Dedifferentiated amniotic fluid mesenchymal stem cell (primary cell): Measurements from ENCODE around the gene FBLN1.

Experiments
- DNase-seq: peaks from one replicate; pipeline ENCODE4 v3.0.0-alpha.2; 2016; ENCODE audit errors: extremely low spot score

Gene FBLN1

DNA sequence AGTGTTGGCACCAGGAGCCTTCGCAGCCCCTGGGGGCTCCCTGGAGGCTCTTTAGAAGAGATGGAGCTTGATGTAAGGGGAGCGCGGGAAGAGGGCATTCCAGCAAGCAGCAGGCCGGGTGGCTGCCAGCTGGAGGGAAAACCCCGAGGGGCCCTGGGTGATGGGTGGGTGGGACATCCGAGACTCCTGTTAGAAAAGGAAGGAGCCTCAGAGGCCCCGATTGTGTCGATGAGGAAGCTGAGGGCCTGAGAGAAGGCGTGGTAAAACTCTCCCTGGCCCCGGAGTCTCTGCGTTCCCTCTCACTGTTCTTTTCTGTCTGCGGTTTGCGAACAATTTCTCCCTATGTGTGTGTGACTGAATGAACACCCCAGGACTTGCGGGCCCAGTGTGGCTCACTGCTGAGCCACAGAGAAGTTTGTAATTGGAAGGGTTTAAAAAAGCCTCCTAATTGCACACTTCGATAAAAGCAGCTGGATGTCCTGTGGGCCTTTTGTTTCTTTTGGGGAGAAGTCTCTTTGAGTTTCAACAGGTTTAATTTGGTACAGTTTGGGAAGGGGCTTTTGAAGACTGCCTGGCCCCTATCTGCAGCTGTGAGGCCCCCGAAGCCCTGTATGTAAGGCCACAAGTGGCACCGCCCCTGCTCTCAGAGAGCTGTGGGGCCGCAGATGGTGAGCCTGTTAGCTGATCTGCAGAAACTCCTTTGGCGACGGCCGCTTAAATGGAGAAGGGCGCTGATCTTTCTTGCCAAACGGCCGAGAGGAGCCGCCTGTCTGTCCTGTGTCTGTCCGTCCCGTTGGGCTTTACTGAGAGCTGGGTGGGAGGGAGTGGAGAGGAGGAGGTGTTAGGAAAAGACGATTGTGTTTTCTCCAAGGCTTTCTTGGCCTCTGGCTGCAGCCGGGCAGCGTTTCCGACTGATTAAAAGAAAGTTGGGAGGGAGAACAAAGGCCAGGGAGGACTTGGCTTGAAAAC lies 2.0 kb downstream of the FBLN1 start:
- DNase-seq, result peak; percentile 39

DNA sequence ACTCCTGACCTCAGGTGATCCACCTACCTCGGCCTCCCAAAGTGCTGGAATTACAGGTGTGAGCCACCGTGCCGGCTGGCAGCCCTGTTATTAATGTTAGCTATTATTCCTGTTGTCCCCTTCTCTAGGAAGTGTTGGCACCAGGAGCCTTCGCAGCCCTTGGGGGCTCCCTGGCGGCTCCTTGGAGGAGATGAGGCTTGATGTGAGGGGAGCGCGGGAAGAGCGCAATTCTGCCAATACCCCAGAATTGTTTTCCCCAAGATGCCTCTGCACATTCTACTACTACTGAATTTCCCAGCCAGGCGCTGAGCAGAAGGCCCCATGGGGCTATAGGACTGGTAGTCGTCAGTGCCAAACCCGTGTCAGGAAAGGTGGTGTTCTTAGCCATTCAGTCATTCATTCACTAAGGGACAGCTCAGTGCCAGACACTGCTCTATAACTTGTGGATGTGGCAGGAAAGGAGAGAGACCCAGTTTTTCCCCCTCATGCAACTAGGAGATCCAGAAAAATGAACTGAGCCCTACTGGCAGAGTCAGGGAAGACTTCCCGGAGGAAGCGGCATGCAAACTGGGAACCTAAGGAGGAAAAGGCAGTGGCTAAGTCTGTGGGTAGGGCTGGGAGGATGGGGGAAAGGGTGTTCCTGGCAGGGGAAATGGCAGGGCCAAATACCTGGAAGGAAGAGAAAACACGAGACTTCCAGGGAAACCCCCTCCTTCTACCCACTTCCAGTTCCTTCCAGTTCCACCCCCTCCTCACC lies 3.5 kb downstream of the FBLN1 start:
- DNase-seq, result no peak

DNA sequence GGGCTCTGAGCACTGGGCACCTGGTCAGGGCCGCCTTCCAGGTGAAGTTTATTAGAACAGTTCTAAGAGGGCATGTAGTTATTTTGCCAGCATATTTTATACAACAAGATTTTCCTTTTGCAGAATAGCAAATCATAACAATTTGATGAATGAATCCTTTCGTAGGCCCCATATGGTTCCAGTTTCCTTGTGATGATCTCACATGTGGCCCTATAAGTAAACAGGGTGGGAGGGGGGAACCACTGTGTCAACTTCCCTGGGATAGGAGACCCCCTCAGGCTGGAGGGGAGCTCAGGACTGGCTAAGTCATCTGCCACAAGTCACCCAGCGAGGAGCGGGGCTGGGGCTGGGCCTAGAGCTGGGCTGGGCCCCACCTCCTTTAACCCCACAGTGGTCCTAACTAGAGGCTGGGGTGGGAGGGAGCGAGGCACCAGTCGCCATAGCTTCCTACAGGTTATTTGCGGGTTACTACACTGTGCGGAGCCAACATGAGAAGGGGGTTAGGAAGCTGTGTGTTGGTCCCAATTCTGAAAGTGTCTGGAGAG lies 4.2 kb downstream of the FBLN1 start:
- no peak for DNase-seq

DNA sequence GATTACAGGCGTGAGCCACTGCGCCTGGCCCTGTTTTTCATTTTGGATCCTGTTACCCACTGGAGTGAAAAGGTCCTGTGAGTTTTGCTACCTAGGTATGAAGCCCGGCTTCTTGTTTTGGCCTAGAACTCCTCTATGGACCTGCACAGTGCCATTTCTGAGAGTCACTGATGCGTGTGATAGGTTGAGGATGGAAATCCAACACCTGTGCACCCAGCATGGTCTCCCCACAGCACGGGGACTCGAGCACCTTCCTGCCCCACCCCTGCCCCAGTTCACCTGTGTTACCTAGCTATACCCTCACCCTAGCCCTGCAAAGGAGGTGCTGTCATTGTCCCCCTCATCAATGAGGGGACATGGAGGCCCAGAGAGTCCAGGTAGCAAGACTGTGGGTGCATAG lies 5.1 kb downstream of the FBLN1 start:
- DNase-seq, result no peak

DNA sequence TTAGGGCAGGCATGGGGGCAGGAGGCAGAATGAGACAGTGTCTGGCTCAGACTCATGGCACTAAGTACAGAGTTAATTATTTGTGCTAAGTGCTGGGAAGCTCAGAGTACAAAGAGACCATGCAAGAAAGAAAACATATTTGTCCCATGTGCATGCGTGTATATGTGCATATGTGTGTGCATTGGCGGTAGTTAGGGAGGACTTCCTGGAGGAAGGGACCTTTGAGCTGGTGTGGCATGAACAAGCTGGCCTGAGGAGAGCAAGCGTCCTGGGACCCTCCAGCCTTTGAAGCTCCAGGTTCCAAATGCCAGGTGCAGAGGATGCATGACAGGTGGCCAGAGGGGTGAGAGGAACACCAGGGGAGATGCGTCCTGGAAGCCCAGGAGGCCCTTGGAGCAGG lies 6.1 kb downstream of the FBLN1 start:
- no peak for DNase-seq

DNA sequence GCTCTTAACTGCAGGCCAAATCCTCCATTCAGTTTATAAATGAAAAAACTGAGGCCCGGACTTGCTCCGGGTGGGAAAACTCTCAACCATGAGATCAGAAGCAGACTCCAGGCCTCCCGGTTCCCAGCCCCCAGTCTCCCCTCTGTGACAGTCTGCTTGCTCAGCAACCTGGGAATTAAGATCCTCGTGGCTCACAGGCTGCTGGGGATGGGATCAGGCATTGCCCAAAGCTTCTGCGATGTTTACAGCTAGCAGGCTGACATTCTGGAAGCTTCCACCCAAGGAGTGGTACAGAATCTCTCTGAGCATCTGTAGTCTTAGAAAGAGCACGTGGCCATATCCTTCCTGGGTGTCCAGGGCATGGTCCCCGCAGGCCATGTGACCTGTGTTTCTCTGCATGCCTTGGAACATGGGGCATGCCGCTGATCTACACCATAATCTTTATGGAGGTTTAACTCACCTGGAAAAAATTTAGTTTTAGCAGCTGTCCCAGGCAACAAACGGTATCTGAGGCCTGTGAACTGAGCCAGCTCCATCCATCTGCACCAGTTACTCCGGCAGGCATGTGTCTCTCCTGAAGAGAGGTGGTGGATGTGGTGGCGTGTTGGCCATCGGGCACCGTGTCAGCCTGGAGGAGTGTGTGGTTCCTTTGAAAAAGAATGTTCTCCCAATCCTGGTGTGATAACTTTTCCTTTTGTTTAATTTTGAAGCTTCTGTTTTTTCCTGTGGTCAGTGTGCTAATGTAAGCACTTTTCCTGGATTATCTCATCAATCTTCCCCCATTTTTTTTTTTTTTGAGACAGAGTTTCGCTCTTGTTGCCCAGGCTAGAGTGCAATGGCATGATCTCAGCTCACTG lies 7.9 kb downstream of the FBLN1 start:
- DNase-seq, result no peak

DNA sequence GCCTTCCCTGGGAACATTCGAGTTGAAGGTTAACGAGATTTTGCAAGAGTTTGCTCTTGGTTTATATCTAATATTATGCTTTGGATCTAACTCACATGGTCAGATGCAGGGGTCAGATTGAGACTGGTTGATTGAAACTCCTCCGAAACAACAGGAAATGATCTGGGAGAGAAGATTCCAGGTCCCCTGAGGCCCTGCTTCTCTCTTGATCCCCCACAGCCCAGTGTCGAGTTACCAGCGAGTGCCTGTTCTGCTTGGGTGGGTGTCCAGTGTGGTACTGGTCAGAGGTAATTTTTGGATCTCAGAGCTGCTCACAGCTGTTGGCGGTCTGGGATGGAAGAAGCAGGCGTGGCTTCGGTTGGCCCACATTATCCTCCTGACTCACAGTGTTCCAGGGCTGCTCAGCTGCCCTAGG lies 9.2 kb downstream of the FBLN1 start:
- peak; percentile 89 for DNase-seq

DNA sequence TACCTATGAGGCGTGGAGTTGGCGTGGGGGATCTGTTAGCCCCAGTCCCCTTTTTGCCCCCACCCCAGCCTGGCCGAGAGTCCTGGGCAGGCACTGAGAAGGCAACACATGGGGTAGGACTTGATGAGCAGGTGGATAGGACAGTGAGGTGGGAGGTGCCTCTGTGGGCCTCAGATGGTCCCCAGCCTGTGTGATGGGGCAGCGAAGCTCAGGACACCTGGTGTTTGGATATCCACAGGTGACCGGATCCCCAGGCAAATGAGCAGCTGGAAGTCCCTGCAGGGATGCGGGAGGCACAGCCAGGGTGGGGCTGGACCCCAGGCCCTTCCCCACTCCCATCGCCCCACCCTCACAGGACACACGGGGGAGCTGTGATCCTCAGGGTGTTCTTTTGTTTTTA lies 9.7 kb downstream of the FBLN1 start:
- DNase-seq, result no peak

DNA sequence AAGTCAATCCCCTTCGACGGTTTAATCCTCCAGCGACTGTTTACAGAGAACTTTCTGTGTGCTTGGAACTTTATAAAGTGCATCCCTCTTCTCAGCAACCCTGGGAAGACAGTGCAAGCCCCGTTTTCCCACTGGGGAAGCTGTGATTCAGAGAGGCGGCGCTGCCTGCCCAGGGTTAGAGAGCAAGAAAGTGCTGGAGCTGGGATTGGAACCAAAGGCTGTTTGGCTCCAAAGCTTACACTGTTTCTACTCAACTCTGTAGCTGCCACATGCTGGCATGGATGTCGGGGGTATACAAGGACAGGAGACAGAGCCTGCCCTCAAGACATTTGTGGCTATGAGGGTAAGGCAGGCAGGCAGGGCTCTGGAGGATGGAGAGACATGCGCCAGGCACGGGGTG lies 13.0 kb downstream of the FBLN1 start:
- DNase-seq, result no peak

DNA sequence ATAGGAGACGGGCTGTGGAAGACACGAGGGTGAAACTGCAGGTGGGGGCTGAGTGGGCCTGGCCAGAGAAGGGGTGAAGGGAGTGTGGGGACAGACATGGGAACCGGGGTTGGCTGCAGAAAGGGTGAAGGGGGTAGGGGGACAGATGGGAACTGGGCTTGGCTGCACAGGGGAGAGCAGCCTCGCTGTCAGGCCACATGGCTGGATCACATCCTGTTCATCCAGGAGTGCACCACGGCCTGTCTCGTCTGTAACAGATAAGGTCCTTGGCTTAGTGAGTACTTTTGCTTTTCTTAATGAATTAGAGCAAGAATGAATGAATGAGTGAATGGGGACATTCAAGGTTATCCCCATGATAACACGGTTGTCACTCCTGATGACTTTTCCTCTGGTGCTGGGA lies 13.5 kb downstream of the FBLN1 start:
- no peak for DNase-seq

DNA sequence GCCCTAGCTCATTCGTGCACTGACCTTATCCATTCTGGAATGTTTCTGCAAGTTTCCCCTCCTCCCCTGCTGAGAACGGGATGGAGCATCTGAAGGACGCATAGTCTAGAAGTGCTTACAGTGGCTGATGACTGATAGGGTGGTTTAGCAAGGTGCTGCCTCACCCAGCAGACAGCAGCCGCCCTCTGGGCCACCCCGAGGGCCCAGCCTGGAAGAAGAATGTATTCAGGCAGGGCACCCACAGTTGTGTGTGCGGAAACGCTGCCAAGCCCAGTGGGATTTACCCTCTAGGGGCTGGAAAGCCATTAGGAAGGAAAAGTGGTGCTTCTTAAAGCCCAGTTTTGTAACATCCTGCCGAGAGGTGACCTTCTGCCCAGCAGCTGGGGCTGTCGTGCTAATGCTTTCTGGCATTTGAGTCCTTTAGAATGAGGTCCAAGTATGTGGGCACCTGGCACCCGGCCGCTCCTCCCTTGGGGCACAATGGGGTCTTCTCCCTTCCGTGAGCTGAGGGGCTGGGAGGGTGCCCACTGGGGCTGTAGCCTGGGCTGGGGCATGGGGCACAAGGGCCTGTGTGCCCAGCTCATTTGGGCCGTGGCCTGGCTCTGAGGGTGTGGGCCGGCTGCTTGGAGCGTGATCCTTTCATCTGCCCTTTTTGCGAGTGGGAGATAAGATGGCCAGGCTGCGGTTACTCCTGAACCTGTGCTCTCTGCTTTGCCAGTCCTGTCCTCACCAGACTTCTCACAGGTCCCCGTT lies 14.4 kb downstream of the FBLN1 start:
- DNase-seq, result no peak

DNA sequence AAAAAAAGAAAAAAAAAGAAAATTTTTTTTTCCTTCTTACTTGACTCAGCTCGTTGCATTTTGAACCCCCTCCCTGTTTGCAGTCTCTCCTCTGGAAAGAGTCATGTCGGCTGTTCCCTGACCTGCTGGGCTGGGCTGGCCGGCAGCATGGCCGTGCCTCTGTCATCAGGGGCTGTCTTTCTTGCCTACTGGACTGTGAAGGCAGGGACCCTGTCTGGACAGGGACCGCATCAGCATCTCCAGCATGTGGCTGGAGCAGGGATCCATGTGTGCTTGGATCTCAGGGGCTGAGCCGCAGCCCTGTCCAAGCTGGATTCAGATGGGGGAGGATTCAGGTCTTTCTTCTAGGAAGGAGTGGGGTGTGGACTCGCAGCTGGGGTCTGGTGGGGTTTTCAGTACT lies 15.5 kb downstream of the FBLN1 start:
- DNase-seq, result no peak

DNA sequence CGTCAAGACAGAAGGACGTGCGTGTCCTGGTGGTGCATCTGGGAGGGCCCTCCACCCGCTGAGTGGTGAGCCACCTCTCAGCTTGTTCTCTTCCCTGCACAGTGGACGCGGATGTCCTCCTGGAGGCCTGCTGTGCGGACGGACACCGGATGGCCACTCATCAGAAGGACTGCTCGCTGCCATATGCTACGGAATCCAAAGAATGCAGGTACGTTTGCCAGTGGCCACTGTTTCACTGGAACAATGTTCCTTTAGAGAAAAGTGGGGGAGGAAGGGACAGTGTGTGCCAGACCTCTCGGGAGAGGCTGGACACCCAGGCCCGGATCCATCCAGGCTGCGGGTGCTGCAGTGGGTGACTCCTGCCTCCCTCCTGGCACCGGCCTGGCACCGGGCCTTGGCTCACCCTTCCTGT lies 15.9 kb downstream of the FBLN1 start:
- DNase-seq, result no peak

DNA sequence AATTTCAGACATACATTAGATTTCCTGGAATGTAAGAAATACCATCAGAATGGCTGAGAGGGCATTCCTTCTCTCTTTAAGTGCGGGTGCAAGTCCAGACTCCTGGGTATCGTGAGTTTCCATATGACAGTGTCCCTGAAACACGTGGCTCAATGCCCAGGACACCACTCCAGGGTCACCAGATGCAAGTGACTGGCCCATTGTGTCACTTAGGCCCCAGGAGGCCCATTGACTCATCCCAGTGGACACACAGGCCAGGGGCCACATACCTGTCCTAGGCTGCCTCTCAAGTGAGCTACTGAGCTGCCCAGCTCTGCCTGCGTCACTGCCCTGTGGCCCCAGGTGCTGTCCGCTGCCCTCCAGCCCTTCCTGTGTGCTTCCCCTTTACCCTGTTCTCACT lies 18.5 kb downstream of the FBLN1 start:
- no peak for DNase-seq

DNA sequence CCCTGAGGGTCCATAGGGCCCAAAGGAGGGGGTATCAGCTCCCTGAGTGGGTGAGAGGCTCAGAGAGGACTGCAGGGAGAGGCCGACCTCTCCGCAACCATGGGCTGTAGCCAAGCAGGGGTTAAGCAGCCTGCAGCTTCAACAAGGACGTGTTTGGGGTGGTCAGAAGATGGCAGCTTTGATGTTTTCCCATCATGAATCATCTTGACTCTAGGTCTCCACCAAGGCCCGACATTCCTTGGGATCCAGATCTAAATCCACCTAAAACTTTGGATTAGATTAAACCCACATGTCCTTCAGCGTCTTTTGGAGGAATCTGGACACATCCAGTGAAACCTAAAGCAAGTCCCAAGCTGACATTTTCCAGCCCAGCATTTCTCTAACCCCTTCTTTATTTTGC lies 19.8 kb downstream of the FBLN1 start:
- no peak for DNase-seq

DNA sequence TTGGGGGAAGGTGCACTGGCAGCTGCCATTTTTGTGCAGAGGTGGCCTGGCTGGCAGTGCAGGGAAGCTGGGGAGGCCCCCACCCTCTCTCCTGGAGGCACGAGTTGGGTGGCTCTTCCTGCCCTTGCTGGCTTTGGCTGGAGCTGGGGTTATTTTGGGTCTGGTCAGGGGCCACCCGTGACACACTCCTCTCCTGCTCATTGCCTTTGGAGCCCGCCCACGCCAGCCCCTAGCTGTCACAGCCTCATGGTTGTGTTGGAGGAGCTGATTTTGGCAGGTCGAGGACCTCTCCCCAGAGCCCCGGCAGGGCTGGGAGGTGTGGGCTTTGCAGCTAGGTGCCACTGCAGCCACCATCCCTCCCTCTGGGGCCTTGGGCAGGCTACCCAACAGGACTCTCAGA lies 21.5 kb downstream of the FBLN1 start:
- no peak for DNase-seq

DNA sequence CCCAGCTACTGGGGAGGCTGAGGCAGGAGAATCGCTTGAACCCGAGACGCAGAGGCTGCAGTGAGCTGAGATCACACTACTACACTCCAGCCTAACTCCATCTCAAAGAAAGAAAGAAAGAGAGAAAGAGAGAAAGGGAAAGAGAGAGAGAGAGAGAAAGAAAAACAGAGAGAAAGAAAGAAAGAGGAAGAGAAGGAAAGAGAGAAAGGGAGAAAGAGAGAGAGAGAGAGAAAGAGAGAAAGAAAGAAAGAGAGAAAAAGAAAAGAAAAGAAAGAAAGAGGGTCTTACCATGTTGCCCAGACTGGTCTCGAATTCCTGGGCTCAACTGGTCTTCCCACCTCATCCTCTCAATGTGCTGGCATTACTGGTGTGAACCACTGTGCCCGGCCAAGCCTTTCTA lies 22.3 kb downstream of the FBLN1 start:
- DNase-seq, result no peak

DNA sequence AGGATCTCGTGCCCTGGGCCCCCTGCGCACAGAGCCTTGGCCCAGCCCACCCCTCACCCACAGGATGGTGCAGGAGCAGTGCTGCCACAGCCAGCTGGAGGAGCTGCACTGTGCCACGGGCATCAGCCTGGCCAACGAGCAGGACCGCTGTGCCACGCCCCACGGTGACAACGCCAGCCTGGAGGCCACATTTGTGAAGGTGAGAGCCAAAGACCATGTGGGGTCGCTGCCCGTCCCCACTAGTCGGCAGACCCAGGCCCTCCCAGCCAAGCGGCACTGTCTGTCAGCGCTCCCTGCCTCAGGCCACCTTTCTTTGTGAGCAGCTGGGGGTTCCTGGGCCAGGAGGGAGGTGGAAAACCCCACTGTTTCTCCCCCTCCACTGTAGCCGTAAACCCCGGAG lies 22.8 kb downstream of the FBLN1 start:
- DNase-seq, result no peak

DNA sequence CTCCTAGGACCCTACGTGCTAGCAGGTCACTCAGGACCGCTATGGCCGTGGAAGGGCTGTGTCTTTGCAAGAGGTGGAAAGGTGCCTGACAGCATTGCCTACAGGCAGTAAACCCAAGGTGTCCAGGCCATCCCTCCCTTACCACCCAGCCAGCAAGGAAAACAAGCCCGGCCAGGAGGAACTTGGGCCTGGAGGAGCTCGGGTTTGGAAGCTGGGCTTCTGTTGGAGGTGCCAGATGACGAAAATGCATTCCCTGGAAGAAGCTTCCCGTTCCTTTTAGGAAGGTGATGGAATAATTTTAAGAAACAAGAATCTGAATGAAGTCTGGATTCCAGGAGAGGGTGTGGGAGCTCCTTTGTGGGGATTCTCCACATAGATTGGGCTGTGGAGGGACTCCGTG lies 23.6 kb downstream of the FBLN1 start:
- no peak for DNase-seq

DNA sequence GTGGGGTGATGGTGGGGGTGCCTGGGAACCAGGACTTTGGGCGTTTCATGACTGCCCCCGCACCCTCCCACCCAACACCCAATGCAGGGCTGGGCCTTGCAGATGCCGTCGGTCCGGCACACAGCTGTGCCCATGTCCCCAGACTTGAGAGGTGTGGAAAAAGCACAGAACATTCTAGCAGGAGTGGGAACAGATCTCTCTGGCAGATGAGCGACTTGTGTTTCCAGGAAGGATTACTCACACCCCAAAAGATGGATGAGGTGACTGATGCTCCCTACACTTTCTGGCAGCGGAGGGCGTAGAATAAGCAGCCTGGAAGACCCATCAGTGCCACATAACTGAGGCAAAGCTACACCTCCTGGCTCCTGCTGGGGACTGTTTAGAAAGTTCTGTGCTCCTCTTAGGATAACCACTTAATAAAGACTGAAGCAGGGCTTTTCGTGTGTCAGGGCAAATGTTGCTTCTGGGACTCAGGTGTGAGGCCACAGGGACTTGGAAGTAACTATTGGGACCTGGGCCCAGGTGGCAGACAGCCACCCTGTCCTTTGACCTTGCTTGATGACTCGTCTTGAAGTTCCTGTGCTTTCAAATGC lies 24.2 kb downstream of the FBLN1 start:
- no peak for DNase-seq

DNA sequence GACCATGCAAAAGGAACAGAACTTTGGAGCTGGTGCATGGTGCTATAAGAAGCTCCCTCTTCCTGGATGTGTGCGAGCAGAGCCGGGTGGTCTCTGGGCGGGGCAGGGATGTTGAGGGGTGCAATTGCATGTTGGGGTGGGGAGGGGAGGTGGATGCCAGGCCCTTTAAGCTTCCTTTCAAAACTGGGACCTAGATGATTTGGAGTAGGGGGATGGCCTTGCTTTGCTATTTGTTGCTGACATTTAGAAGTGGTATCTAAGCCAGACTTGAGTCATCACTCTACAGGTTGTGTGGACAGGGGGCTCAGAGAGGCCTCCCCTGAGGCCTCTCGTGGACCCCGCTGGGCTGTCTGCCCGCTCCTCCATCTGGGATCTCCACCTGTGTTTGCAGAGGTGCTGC lies 24.8 kb downstream of the FBLN1 start:
- no peak for DNase-seq
